Adrenal gland (tissue), 12 donors: ENCODE measurements around the gene PANX2. TPM values are rescaled to one million over a fixed set of nuclear protein-coding genes. Genes with fewer than 3 reads are reported as not detected.

Source experiments
- DNase-seq, 7 donors: peaks; one replicate each; pipeline ENCODE4 v3.0.0-alpha.2; 2019 to 2020
- H3K27ac ChIP-seq, 5 donors: fragments of 200-600 bp; sonication (generic) in 4 of 5; 1 replicate in 3 of 5; 2 replicates in 2 of 5; pipeline versions ENCODE4 v1.5.1 to v1.8.0; 2016 to 2020; ENCODE audit warnings: mild to moderate bottlenecking in 1 of 5
- H3K27me3 ChIP-seq: fragments of 200-600 bp; 2 replicates; pipeline ENCODE4 v1.8.0; 2021
- H3K36me3 ChIP-seq, 2 donors: fragments of 200-600 bp; replicated peaks in 1 of 2; 1 replicate in 1 of 2; 2 replicates in 1 of 2; pipeline versions ENCODE4 v1.5.1 to v1.8.0; 2018 to 2022
- H3K4me1 ChIP-seq, 2 donors: fragments of 200-600 bp; replicated peaks in 1 of 2; 1 replicate in 1 of 2; 2 replicates in 1 of 2; pipeline versions ENCODE4 v1.5.1 to v1.8.0; 2018 to 2021
- H3K4me3 ChIP-seq, 4 donors: fragments of 200-600 bp; sonication (generic) in 3 of 4; one replicate each; pipeline ENCODE4 v1.5.1; 2016 to 2018
- H3K9me3 ChIP-seq, 3 donors: fragments of 200-600 bp; sonication (generic) in 1 of 3; replicated peaks in 1 of 3; 1 replicate in 2 of 3; 2 replicates in 1 of 3; pipeline versions ENCODE4 v1.5.1 to v1.8.0; 2016 to 2021
- CTCF ChIP-seq, 6 experiments: fragments of 450-650 bp in 4 of 6; fragments of 200-600 bp in 2 of 6; sonication (generic) in 1 of 6; IDR thresholded peaks; 1 replicate in 5 of 6; 2 replicates in 1 of 6; pipeline versions ENCODE4 v1.5.1 to v1.8.0; 2016 to 2021; ENCODE audit warnings: antibody characterized with exemption in 6 of 6, mild to moderate bottlenecking in 2 of 6, moderate library complexity in 1 of 6
- POLR2A ChIP-seq, 2 donors: fragments of 450-650 bp; IDR thresholded peaks; one replicate each; pipeline ENCODE4 v1.6.1; 2017; ENCODE audit warnings: antibody characterized with exemption in 2 of 2, mild to moderate bottlenecking in 2 of 2, moderate library complexity in 1 of 2
- WGBS, 4 donors: extraction: QIAGEN DNeasy Blood & Tissue Kit in 2 of 4; methylation state at CpG; one replicate each; pipeline versions ENCODE4 v1.1.5 to v1.1.7; 2013 to 2017; 5-methylcytosine and 5-hydroxymethylcytosine counted together
- intact Hi-C, 2 donors: fragments of 100-400 bp; cut with DNase I; formaldehyde crosslinking; loops; one replicate each; pipeline versions ENCODE4 v1.14.1 to v1.15.0; 2022 to 2023
- polyA plus RNA-seq, 3 donors: library from polyadenylated mRNA; stranded (reverse); fragments of 200-250 nt in 2 of 3; fragments of 350-450 nt in 1 of 3; fragmentation: Illumina TruSeq in 1 of 3; extraction: RNeasy Lipid Tissue Mini Kit (QIAGEN cat#74804) in 1 of 3; gene quantifications; one replicate each; pipeline ENCODE4 v1.2.3, GENCODE V29; 2013 to 2014
- total RNA-seq, 9 donors: library from RNA; depleted of rRNA in 4 of 9; stranded (reverse); fragments of >200 nt in 4 of 9; fragments of 120-200 nt in 1 of 9; fragmentation: NEBNext Ultra II Directional in 1 of 9; extraction: Animal tissue kit (Norgen Biotek cat#: 25700) in 1 of 9; gene quantifications; one replicate each; pipeline versions ENCODE4 v1.1.0 to v1.2.4, GENCODE V29; 2013 to 2023
- donor health status: healthy with polysubstance abuse.
- donor health status: Bipolar disorder and iron deficiency.
- donor health status: DM: yes; HTN: yes; CAD: no.
- donor health status: DM: no; HTN: no; CAD: no.
- donor health status: DM: no; HTN: no; CAD: no.
- donor health status: DM: yes; HTN: yes; CAD: no.

The PANX2 gene
- total and polyA plus RNA-seq, 12 donors: 0.22 to 4.1 (median 0.70) TPM

- Histone ChIP-seq H3K4me3 (no peak overlapping the region), H3K27ac (no peak overlapping the region), H3K9me3 (no peaks in the 10 kb centered on the region), H3K4me1 (no peaks in the 10 kb centered on the region), H3K36me3 (peaks cover 0 to 82% of the 10 kb centered on the region in 2 donors), H3K27me3 (no peaks in the 10 kb centered on the region)
- WGBS, 4 donors: 92 to 96% (median 93%) methylated on average over 34 to 57 of the region's 57 CpGs
- peak in 1 of 7 donors; percentile 26 for DNase-seq
- TF ChIP-seq CTCF (IDR thresholded peaks at IDR 0.05) (no peak), POLR2A (IDR thresholded peaks at IDR 0.05) (no peak)
- intact Hi-C loops: no loop called here
Observed at GRCh38 chr22:50216684-50217520, 46.4 kb downstream of the PANX2 start.

- H3K4me3 ChIP-seq: no peak overlapping the region
- no peak overlapping the region for H3K27ac ChIP-seq
- no peaks in the 10 kb centered on the region for H3K27me3 ChIP-seq
- peaks cover 0 to 85% of the 10 kb centered on the region in 2 donors for H3K36me3 ChIP-seq
- intact Hi-C loops: no loop called here
- WGBS, 4 donors: 85 to 92% (median 89%) methylated on average over 4 to 21 of the region's 21 CpGs
- no peaks in the 10 kb centered on the region for H3K4me1 ChIP-seq
- no peak for DNase-seq
- H3K9me3 ChIP-seq: no peaks in the 10 kb centered on the region
- no peak for TF ChIP-seq CTCF (IDR thresholded peaks at IDR 0.05)
- no peak for TF ChIP-seq POLR2A (IDR thresholded peaks at IDR 0.05)
Observed at GRCh38 chr22:50217543-50218152, 47.1 kb downstream of the PANX2 start.

GRCh38 chr22:50218153-50218995 lies 47.8 kb downstream of the PANX2 start:
- intact Hi-C loops: no loop called here
- H3K4me3 ChIP-seq: no peak overlapping the region
- TF ChIP-seq POLR2A (IDR thresholded peaks at IDR 0.05) (no peak), CTCF (IDR thresholded peaks at IDR 0.05) (no peak)
- no peaks in the 10 kb centered on the region for H3K4me1 ChIP-seq
- no peaks in the 10 kb centered on the region for H3K9me3 ChIP-seq
- WGBS, 4 donors: 83 to 93% (median 85%) methylated on average over 19 to 43 of the region's 43 CpGs
- peaks cover 0 to 85% of the 10 kb centered on the region in 2 donors for H3K36me3 ChIP-seq
- DNase-seq: no peak
- H3K27me3 ChIP-seq: no peaks in the 10 kb centered on the region
- no peak overlapping the region for H3K27ac ChIP-seq
